H1 (cell line): Measurements from ENCODE around the gene LAMC1. TPM values are rescaled to one million over a fixed set of nuclear protein-coding genes. Genes with fewer than 3 reads are reported as not detected.

ENCODE experiments used
- CTCF ChIA-PET: fragments of 300-600 bp; sonication (Branson Sonifier 250); formaldehyde crosslinking; loops from one replicate; lab custom pipeline; 2021; ENCODE audit not compliant: partially characterized antibody; lab: Charles Lee
- POLR2A ChIA-PET: fragments of 300-600 bp; sonication (Branson Sonifier 250); formaldehyde crosslinking; loops from one replicate; lab custom pipeline; 2021; ENCODE audit warnings: inconsistent platforms; ENCODE audit not compliant: partially characterized antibody; lab: Charles Lee
- DNase-seq, 2 experiments: peaks; one replicate each; pipeline versions ENCODE4 v3.0.0 to v3.0.0-alpha.2; 2010 to 2022; ENCODE audit warnings: low spot score in 2 of 2, low read depth in 1 of 2, mixed read lengths in 1 of 2
- FAIRE-seq: peaks from 2 replicates; lab custom pipeline; 2011; peaks lifted over from hg19 to GRCh38; lab: Jason Lieb, UNC
- H2AFZ ChIP-seq: 2 replicates; pipeline ENCODE4 v1.8.1; 2012; ENCODE audit warnings: low read length, inconsistent platforms
- H2AK5ac ChIP-seq: 2 replicates; pipeline ENCODE4 v1.6.1; 2013; ENCODE audit warnings: low read depth, low read length
- H2BK120ac ChIP-seq: replicated peaks from 2 replicates; pipeline ENCODE3; 2013; ENCODE audit warnings: low read depth, low read length, inconsistent platforms
- H2BK12ac ChIP-seq: 2 replicates; pipeline ENCODE4 v1.6.1; 2013; ENCODE audit warnings: low read depth, low read length
- H2BK15ac ChIP-seq: 2 replicates; pipeline ENCODE4 v1.6.1; 2013; ENCODE audit warnings: low read length
- H2BK20ac ChIP-seq: 2 replicates; pipeline ENCODE4 v1.6.1; 2013; ENCODE audit warnings: low read length
- H2BK5ac ChIP-seq: 2 replicates; pipeline ENCODE4 v1.6.1; 2013; ENCODE audit warnings: low read depth, low read length
- H3K14ac ChIP-seq: 2 replicates; pipeline ENCODE4 v1.6.1; 2013; ENCODE audit warnings: inconsistent platforms; ENCODE audit not compliant: insufficient read length
- H3K18ac ChIP-seq: 2 replicates; pipeline ENCODE4 v1.6.1; 2013; ENCODE audit warnings: low read length; ENCODE audit errors: extremely low read depth
- H3K23ac ChIP-seq: 2 replicates; pipeline ENCODE4 v1.6.1; 2013; ENCODE audit warnings: inconsistent platforms; ENCODE audit not compliant: insufficient read length
- H3K23me2 ChIP-seq: 2 replicates; pipeline ENCODE4 v1.6.1; 2013; ENCODE audit warnings: low read depth, low read length
- H3K27ac ChIP-seq: 2 replicates; pipeline ENCODE4 v1.6.1; 2011; ENCODE audit warnings: low read depth, low read length, inconsistent platforms
- H3K27me3 ChIP-seq, 4 experiments: replicated peaks in 1 of 4; 1 replicate in 1 of 4; 2 replicates in 3 of 4; pipeline versions ENCODE4 v1.6.1 to v1.8.1; 2011 to 2013; ENCODE audit warnings: low read length in 3 of 4, mild to moderate bottlenecking in 3 of 4, inconsistent platforms in 2 of 4, mixed read lengths in 2 of 4, moderate library complexity in 1 of 4; ENCODE audit not compliant: control insufficient read depth in 3 of 4, insufficient read depth in 3 of 4; ENCODE audit errors: extremely low read depth in 1 of 4
- H3K36me3 ChIP-seq, 4 experiments: 2 replicates each; pipeline versions ENCODE4 v1.6.1 to v1.8.1; 2011 to 2013; ENCODE audit warnings: mild to moderate bottlenecking in 4 of 4, low read length in 3 of 4, moderate library complexity in 2 of 4, control low read depth in 1 of 4, inconsistent platforms in 1 of 4; ENCODE audit not compliant: insufficient read depth in 4 of 4, control insufficient read depth in 2 of 4
- H3K4ac ChIP-seq: replicated peaks from 2 replicates; pipeline ENCODE3; 2013; ENCODE audit warnings: low read length, low read depth, mixed read lengths, inconsistent platforms; ENCODE audit not compliant: insufficient read length
- H3K4me1 ChIP-seq, 4 experiments: replicated peaks in 1 of 4; 1 replicate in 1 of 4; 2 replicates in 3 of 4; pipeline versions ENCODE4 v1.6.1 to v1.8.1; 2011 to 2013; ENCODE audit warnings: low read length in 3 of 4, inconsistent platforms in 2 of 4, mixed read lengths in 1 of 4; ENCODE audit not compliant: insufficient read depth in 4 of 4, control insufficient read depth in 3 of 4
- H3K4me2 ChIP-seq, 2 experiments: 2 replicates each; pipeline versions ENCODE4 v1.6.1 to v1.8.1; 2011 to 2013; ENCODE audit warnings: low read depth in 2 of 2, low read length in 2 of 2, control low read depth in 1 of 2, inconsistent platforms in 1 of 2, mild to moderate bottlenecking in 1 of 2; ENCODE audit not compliant: insufficient read depth in 1 of 2
- H3K4me3 ChIP-seq, 4 experiments: fragments of 200-600, 300-600 bp in 1 of 4; sonication (generic), shearing (Covaris generic), sonication (Bioruptor Twin) in 1 of 4; 2 replicates each; pipeline versions ENCODE4 v1.5.1 to v1.8.1; 2011 to 2016; ENCODE audit warnings: low read length in 4 of 4, low read depth in 3 of 4, control low read depth in 2 of 4, inconsistent platforms in 2 of 4, mild to moderate bottlenecking in 2 of 4, mixed read lengths in 1 of 4, moderate library complexity in 1 of 4; ENCODE audit not compliant: insufficient read depth in 2 of 4; ENCODE audit errors: extremely low read depth in 1 of 4
- H3K56ac ChIP-seq: replicated peaks from 2 replicates; pipeline ENCODE3; 2013; ENCODE audit warnings: low read depth, mild to moderate bottlenecking, mixed read lengths, low read length, inconsistent platforms; ENCODE audit not compliant: insufficient read length
- H3K79me1 ChIP-seq: 2 replicates; pipeline ENCODE4 v1.6.1; 2013; ENCODE audit warnings: low read depth, low read length, control low read depth
- H3K79me2 ChIP-seq, 2 experiments: 2 replicates each; pipeline versions ENCODE4 v1.6.1 to v1.8.1; 2012 to 2013; ENCODE audit warnings: low read length in 2 of 2, mild to moderate bottlenecking in 2 of 2, inconsistent platforms in 1 of 2; ENCODE audit not compliant: insufficient read depth in 2 of 2, control insufficient read depth in 1 of 2
- H3K9ac ChIP-seq, 4 experiments: replicated peaks in 1 of 4; 1 replicate in 1 of 4; 2 replicates in 3 of 4; pipeline versions ENCODE4 v1.6.1 to v1.8.1; 2011 to 2013; ENCODE audit warnings: low read depth in 3 of 4, low read length in 3 of 4, control low read depth in 2 of 4, mild to moderate bottlenecking in 2 of 4, moderate library complexity in 2 of 4, inconsistent platforms in 1 of 4; ENCODE audit errors: extremely low read depth in 1 of 4
- H3K9me3 ChIP-seq, 2 experiments: 2 replicates each; pipeline versions ENCODE4 v1.6.1 to v1.8.1; 2012 to 2013; ENCODE audit warnings: mild to moderate bottlenecking in 2 of 2, moderate library complexity in 2 of 2, control low read depth in 1 of 2, inconsistent platforms in 1 of 2, low read depth in 1 of 2, low read length in 1 of 2, mixed read lengths in 1 of 2; ENCODE audit not compliant: insufficient read depth in 2 of 2
- H4K20me1 ChIP-seq, 2 experiments: replicated peaks in 1 of 2; 2 replicates each; pipeline versions ENCODE3 to v1.8.1; 2011 to 2013; ENCODE audit warnings: inconsistent platforms in 2 of 2, low read length in 2 of 2, mild to moderate bottlenecking in 1 of 2; ENCODE audit not compliant: insufficient read depth in 2 of 2, control insufficient read depth in 1 of 2
- H4K5ac ChIP-seq: 2 replicates; pipeline ENCODE4 v1.6.1; 2013; ENCODE audit warnings: low read length, low read depth, mixed read lengths, inconsistent platforms; ENCODE audit not compliant: insufficient read length
- H4K8ac ChIP-seq: 2 replicates; pipeline ENCODE4 v1.8.0; 2013; ENCODE audit warnings: mild to moderate bottlenecking, moderate library complexity, low read length, inconsistent platforms; ENCODE audit not compliant: insufficient read depth; ENCODE audit errors: extremely low read depth
- H4K91ac ChIP-seq: replicated peaks from 2 replicates; pipeline ENCODE3; 2013; ENCODE audit warnings: low read length, mixed read lengths, inconsistent platforms; ENCODE audit not compliant: insufficient read length
- EP300 ChIP-seq, 2 experiments: IDR thresholded peaks; 1 replicate in 1 of 2; 2 replicates in 1 of 2; pipeline ENCODE4 v1.6.1; 2011 to 2012; ENCODE audit warnings: low read depth in 2 of 2, low read length in 2 of 2, mild to moderate bottlenecking in 2 of 2, borderline replicate concordance in 1 of 2, inconsistent platforms in 1 of 2, moderate library complexity in 1 of 2
- POLR2AphosphoS5 ChIP-seq: IDR thresholded peaks from 2 replicates; pipeline ENCODE4 v1.6.1; 2011; ENCODE audit warnings: low read depth, low read length
- RFX5 ChIP-seq: IDR thresholded peaks from 2 replicates; pipeline ENCODE4 v1.6.1; 2011; ENCODE audit warnings: low read depth, low read length, improper control_type of control experiment, borderline replicate concordance
- SIRT6 ChIP-seq: IDR thresholded peaks from one replicate; pipeline ENCODE4 v1.7.1; 2012; ENCODE audit warnings: low read length, inconsistent platforms
- WGBS, 2 experiments: shearing (Covaris generic) in 1 of 2; methylation state at CpG; one replicate each; pipeline versions ENCODE4 v1.1.6 to v1.1.7; 2013 to 2015; ENCODE audit warnings: low lambda C conversion rate in 2 of 2, mixed read lengths in 2 of 2, inconsistent platforms in 1 of 2, low coverage in 1 of 2, missing lambda C conversion rate in 1 of 2; ENCODE audit not compliant: insufficient replicate concordance in 2 of 2, insufficient coverage in 1 of 2, insufficient read length in 1 of 2; ENCODE audit errors: extremely low coverage in 1 of 2, missing lambda C conversion rate in 1 of 2; 5-methylcytosine and 5-hydroxymethylcytosine counted together
- polyA plus RNA-seq, 7 experiments: library from polyadenylated mRNA; depleted of rRNA in 3 of 7; stranded (reverse) in 5 of 7; unstranded in 2 of 7; fragments of >200 nt in 5 of 7; fragments of 200-250 nt in 2 of 7; gene quantifications; 1 replicate in 5 of 7; 2 replicates in 1 of 7; 4 replicates in 1 of 7; pipeline versions ENCODE4 v1.2.1 to v1.2.3, GENCODE V29; 2011 to 2013; ENCODE audit warnings: missing spikeins in 2 of 7, mixed read lengths in 2 of 7
- total RNA-seq: library from RNA; stranded (reverse); fragmentation: NEBNext Ultra II Directional; extraction: Animal tissue kit (Norgen Biotek cat#: 25700); gene quantifications from 2 replicates; pipeline ENCODE4 v1.2.1, GENCODE V29; 2021

LAMC1 gene
- total and polyA plus RNA-seq, 2 of the 8 experiments (the other 6 are each of a cell fraction or from before 2014, with no cell fraction given): 47.6 to 90.3 TPM

GRCh38 chr1:183093066-183093668 lies 69.9 kb downstream of the LAMC1 start:
- H3K9me3 ChIP-seq: no peaks in the 10 kb centered on the region
- H3K23me2 ChIP-seq: no peaks in the 10 kb centered on the region; the same call in 1 of the 2 replicates
- H3K27me3 ChIP-seq: no peaks in the 10 kb centered on the region
- no peak overlapping the region for H3K4ac ChIP-seq
- H3K4me2 ChIP-seq: no peak overlapping the region
- H2BK12ac ChIP-seq: no peak overlapping the region
- whole genome bisulfite sequencing, 2 experiments: 89% methylated on average over 3 of the region's 3 CpGs; no CpG with 5 or more reads in 1 of the 2 experiments
- no peak overlapping the region for H2AFZ ChIP-seq
- H3K4me1 ChIP-seq: peaks cover 3 to 13% (median 13%) of the 10 kb centered on the region in 4 experiments; a peak in 6 of 7 replicates
- H2BK120ac ChIP-seq: no peak overlapping the region
- no peak overlapping the region for H2BK5ac ChIP-seq
- H3K4me3 ChIP-seq: no peak overlapping the region
- H2BK20ac ChIP-seq: no peak overlapping the region
- TF ChIP-seq RFX5 (no peak), POLR2AphosphoS5 (no peak), EP300 (IDR thresholded peaks at IDR 0.05; ENCODE audit: borderline replicate concordance in 1 of 2, low read depth in 2 of 2, low read length in 2 of 2) (no peak), SIRT6 (no peak)
- H3K14ac ChIP-seq: no peak overlapping the region
- H2BK15ac ChIP-seq: no peak overlapping the region
- no peak overlapping the region for H4K91ac ChIP-seq
- H3K18ac ChIP-seq: no peak overlapping the region
- no peak overlapping the region for H3K9ac ChIP-seq
- ChIA-PET CTCF (interaction anchor here (0.9 kb wide), 2 partner anchors 132 to 135 kb away, joined by 3 to 4 read pairs; no protein-coding TSS in a partner anchor), POLR2A (interaction anchor here (1.0 kb wide), 1 partner anchor 9 kb away, joined by 3 read pairs; no protein-coding TSS in a partner anchor)
- no peak for DNase-seq
- no peak for FAIRE-seq
- peaks cover 6% of the 10 kb centered on the region; the same call in 1 of the 2 replicates for H3K79me1 ChIP-seq
- H2AK5ac ChIP-seq: no peak overlapping the region
- peaks cover 0 to 3% of the 10 kb centered on the region in 2 experiments for H4K20me1 ChIP-seq
- H4K5ac ChIP-seq: no peak overlapping the region
- no peak overlapping the region for H3K27ac ChIP-seq
- H3K23ac ChIP-seq: no peak overlapping the region
- no peaks in the 10 kb centered on the region for H3K36me3 ChIP-seq
- H3K56ac ChIP-seq: no peak overlapping the region
- H3K79me2 ChIP-seq: peaks cover 0 to 22% of the 10 kb centered on the region in 2 experiments; a peak in 1 of 4 replicates
- H4K8ac ChIP-seq: no peak overlapping the region
